Skin of body (tissue), 2 donors: ENCODE data around the gene OTUD6A. TPM values are rescaled to one million over a fixed set of nuclear protein-coding genes. Genes with fewer than 3 reads are reported as not detected.
"Not testable (repeated sequence)": the region's sequence is repeated elsewhere in the genome, so short reads cannot be mapped to it uniquely, and the experiment has no call there.

ENCODE experiments used
- DNase-seq: peaks from one replicate; lab custom pipeline; 2025; lab: John Stamatoyannopoulos, UW
- total RNA-seq: library from RNA; depleted of rRNA; stranded (reverse); fragments of >200 nt; gene quantifications from one replicate; pipeline ENCODE4 v1.2.3, GENCODE V29; 2014

OTUD6A gene
- total RNA-seq, 1 donor from 2014 or later, result not detected

- no peak for DNase-seq
These were observed 15.3 kb upstream of the OTUD6A start for GRCh38 chrX:70046978-70047377.

GRCh38 chrX:70049406-70049805 lies 12.9 kb upstream of the OTUD6A start:
- DNase-seq, result no peak

- DNase-seq, result no peak
These were observed 12.3 kb upstream of the OTUD6A start, which contains the start of gene AWAT2 for GRCh38 chrX:70049925-70050324. AWAT2 (minus strand) TSS chrX:70049938; CDS start chrX:70049932, 6 bp downstream.

GRCh38 chrX:70052895-70053615 lies 9.2 kb upstream of the OTUD6A start:
- DNase-seq, result no peak

- no peak for DNase-seq
These were observed 7.9 kb upstream of the OTUD6A start for GRCh38 chrX:70054391-70054790.

GRCh38 chrX:70062961-70063550 lies 799 bp downstream of the OTUD6A start:
- DNase-seq, result no peak

- no peak for DNase-seq
These were observed 4.4 kb downstream of the OTUD6A start for GRCh38 chrX:70066646-70067045.

GRCh38 chrX:70079297-70079696 lies 17.0 kb downstream of the OTUD6A start:
- DNase-seq, result no peak

GRCh38 chrX:70079870-70080269 lies 17.6 kb downstream of the OTUD6A start:
- no peak for DNase-seq

GRCh38 chrX:70082723-70083122 lies 20.5 kb downstream of the OTUD6A start:
- DNase-seq, result no peak

- no peak for DNase-seq
These were observed 22.5 kb downstream of the OTUD6A start for GRCh38 chrX:70084592-70085240.

GRCh38 chrX:70087857-70088630 lies 25.8 kb downstream of the OTUD6A start:
- peak; percentile 21 for DNase-seq

GRCh38 chrX:70088751-70089150 lies 26.5 kb downstream of the OTUD6A start:
- DNase-seq, result no peak

GRCh38 chrX:70089604-70090297 lies 27.5 kb downstream of the OTUD6A start:
- no peak for DNase-seq

GRCh38 chrX:70092247-70092646 lies 30.0 kb downstream of the OTUD6A start:
- DNase-seq, result no peak

- no peak for DNase-seq
These were observed 33.8 kb downstream of the OTUD6A start for GRCh38 chrX:70096052-70096451.

GRCh38 chrX:70105229-70105628 lies 43.0 kb downstream of the OTUD6A start:
- DNase-seq, result no peak

- DNase-seq, result not testable (repeated sequence)
These were observed 49.3 kb downstream of the OTUD6A start for GRCh38 chrX:70111436-70112026.
